Activated gamma-delta T cell treated with Interleukin-2 at 50 U/mL for 16 hours (primary cell): ENCODE data around the gene VPS33B.
"Not testable (repeated sequence)": the region's sequence is repeated elsewhere in the genome, so short reads cannot be mapped to it uniquely, and the experiment has no call there.

Experiments
- DNase-seq: peaks from one replicate; pipeline ENCODE4 v3.0.0-alpha.2; 2020

Gene VPS33B

DNA sequence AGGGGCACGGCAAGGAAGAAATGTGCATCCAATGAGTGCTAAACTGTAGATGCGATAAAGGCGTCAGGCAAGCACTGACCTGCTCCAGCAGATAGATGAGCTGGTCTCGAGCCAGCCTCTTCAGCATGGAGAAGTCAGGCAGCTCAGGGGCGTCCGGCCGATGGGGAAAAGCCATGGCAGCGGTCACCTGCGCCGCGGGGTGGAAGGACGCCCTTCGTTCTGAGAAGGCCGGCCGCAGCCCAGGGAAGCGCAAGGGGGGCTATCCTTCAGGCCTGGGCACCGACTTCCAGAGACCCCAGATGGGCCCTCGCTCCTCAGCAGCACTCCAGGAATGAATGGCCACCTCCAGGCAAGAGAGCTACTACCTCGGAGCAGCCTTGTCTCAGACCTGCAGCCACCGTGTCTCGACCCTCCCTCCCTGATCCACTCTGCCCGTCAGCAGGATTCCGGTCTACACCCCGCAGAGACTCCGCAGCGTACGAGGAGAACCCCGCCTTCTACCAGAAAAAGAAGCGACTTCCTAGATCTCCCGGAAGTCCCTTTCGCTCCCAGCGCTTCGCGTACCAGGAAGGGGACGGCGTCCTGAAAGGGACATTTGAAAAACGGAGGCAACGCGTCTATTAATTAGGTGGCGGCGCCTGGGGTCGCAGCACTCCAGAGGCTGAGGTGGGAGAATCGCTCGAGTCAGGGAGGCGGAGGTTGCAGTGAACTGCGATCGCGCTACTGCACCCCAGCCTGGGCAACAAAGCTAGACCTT is at the start of gene VPS33B:
VPS33B (minus strand) TSS at position 520 of the 757 bp plus-strand sequence; CDS start at position 175, 345 bp downstream.
- DNase-seq = peak; percentile 68

DNA sequence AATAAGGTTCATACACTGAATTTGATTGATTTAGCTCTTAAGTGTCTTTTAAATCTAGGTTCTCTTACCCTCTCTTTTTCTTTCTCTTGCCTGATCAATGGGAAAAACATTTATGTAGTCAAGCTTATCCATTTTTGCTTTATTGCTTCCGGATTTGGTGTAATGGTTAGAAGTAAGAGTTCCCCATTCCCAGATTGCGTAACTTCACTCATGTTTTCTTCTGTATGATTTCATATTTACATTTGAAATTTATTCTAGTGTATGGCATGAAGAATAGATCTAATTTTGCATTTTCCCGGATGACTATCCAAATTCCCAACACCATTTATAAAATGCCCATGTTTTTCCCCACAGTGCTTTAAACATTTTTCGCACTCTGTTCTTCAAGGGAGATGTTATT is 49.8 kb upstream of the VPS33B start:
- no peak for DNase-seq

DNA sequence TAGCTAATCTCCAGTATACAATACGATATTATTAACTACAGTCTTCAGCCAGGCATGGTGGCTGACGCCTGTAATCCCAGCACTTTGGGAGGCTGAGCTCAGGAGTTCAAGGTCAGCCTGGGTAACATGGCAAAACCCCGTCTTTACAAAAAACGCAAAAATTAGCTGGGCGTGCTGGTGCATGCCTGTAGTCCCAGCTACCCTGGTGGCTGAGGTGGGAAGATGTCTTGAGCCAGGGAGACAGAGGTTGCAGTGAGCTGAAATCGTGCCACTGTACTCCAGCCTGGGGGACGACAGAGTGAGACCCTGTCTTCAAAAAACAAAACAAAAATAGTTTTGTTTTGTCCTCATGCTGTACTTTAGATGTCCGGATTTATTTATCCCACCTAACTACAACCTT is 48.5 kb upstream of the VPS33B start:
- DNase-seq = no peak

DNA sequence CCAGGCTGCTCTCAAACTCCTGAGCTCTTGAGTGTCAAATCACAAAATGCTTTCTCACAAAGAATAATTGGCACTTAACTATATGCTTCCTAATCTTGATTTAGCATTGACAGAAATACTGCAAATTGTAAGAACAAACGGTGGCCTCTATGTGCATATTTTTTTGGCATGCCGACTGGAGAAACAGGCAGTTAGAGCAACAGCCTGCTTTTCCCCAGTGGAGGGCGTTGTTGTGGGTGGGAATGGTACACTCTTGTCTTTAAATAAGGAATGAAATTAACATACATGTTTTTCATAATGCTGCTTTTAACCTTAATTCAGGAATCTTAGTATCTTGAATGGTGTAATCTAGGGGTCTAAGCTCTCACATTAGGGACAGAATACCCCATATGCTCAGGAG is 46.6 kb upstream of the VPS33B start:
- no peak for DNase-seq

DNA sequence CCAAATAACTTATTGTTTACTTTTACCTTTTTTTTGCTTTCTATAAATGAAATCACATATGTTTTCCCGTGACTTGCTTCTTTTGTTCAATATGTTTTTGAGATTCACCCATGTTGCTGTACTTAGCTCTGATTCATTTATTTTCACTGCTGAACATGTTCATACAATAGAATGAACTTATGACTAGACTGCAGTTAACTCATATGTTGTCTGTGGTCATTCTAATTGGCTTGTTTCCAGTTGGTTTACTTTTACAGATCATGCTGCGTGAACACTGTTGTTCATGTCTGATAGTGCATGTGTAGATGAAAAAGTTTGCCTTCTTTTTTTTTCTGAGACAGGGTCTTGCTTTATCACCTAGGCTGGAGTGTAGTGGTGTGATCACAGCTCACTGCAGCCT is 46.0 kb upstream of the VPS33B start:
- DNase-seq = no peak

DNA sequence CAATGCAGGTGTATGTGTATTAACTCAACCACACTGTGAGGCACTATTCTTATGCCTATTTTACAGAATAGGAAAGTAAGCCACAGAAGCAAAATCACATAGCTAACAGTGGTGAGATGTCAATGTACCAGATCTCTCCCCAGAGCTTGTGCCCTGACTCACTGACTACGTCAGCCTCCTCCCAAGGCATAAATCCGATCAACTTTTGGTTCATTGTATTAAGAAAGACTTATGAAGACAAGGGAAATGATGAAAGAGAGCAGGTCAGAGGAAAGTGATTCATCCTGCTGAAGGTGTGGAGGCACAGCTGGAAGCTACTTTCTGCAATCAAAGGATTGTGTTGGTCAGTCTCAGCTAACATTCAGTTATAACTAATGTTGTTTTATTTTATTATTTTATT is 44.6 kb upstream of the VPS33B start:
- DNase-seq = no peak

DNA sequence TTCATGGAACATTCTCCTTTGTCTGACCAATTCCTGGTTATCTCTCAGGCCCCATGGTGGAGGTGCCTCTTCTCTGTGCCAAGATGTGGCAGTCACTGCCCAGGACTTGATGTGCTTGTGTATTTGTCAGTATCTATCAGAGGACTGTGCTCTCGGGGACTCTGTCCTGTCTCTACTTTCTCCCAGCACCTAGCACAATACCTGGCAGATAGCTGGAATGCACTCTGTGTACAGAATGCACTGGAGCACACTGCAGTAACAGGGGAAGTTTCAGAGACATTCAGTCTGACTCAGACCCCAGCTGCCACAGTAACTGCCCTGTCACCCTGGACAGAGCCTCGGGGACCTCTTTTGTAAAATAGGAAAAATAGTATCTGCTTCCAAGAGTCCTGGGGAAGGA is 43.1 kb upstream of the VPS33B start:
- DNase-seq = no peak

DNA sequence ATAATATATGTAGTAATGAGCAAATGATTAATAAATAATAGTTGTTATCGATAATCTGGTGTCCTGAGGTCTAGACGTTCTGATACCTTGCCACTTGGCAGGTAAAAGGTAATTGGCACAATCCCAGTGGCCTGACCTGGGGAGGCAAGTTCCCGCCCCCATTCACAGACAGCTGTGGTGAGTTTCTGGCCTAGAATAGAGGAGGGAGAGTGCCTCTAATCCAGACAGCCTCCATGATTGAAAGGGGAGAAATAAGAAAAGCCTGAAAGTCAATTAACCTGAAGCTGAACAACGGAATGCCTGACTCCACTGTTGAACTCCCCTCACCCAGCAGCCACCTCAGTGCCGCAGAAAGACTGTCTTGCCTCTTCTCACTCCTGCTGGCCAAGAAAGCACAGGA is 39.6 kb upstream of the VPS33B start:
- no peak for DNase-seq

DNA sequence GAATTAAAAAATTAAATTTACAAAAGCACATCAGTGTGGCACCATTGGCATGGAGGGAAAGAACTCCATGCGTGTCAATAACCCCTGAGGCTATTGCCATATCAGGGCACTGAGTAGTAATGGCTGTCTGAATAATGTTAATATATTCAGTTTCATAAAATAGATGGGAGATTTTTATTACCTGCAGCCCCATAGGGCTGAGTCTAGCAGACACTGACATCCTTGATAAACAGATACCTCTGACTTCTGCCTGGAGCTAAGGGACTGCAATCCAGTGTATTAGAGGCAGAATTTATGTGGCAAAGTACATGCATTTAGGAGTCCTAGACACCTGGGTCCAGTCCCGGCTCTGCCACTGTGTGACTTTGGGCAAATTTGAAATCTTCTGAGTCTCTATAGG is 38.8 kb upstream of the VPS33B start:
- no peak for DNase-seq

DNA sequence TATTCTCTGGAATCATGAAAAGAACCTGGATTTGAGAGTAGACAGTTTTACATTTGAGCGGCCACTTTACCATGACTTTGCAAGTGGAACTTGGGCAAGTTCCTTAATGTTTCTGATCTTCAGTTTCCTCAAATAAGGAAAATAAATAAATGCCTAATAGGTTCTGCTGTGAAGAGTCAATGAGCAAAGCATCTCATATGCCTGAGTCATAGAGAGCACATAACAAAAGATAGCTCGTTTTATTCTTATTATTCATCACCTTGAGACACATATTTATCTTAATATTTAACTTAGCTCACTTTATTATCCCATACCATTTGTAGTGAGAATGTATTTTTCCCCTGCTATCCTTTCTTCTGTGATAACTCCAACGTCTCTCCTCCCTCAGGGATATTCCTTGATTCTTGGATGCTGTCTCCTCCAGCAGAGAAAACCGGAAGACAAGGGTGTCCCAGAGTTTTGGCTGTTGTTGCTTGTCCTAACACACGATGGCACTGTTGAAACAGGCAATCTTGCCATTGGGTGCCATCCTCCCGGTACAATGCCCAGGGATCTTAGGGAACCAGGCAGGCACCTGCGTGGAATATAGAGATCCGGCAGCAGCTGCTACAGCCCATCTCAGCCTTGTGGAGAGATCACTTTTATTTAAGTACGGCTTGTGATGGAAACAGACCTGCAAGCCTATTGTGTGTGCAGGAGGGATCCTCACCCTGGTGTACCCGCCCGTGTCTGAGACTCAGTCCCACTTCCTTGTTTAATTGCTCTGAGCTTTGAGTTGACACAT is 33.3 kb upstream of the VPS33B start:
- DNase-seq = no peak

DNA sequence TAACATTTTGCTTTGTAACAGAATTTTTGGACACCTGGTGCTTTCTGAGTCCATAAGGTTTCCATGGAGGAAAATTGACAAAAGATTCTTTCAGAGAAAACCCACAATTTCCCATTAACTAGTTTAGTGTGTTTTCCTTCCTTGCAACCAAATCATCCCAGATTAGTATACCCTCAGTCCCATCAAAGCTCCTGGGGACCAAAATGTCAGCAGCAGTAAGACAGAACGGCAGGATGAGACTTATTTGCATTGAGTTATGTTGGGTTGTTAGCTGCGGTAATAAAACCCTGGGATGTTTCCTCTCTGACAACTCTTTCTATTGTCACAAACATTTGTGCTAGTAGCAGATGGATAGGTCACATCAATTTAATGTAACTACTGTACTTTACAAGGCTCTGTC is 32.4 kb upstream of the VPS33B start:
- no peak for DNase-seq

DNA sequence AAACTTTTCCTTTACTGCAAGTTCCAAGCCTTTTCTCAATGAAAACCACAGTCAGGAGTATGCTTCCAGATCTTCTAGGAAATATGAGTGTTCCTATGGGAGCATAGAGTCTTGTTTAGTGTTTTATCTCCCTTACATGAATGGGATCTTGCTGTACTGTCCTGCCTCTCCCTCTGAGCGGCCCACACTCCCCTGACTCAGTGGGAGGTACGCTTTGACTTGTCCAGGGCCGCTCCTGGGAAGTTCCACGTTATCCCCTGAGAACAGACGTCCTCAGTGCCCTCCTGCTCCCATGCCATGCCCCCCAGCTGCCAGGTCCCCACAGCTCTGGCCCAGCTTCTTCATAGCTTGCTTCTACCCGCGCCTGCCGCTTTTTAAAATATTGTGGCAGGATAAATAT is 28.9 kb upstream of the VPS33B start:
- DNase-seq = no peak

DNA sequence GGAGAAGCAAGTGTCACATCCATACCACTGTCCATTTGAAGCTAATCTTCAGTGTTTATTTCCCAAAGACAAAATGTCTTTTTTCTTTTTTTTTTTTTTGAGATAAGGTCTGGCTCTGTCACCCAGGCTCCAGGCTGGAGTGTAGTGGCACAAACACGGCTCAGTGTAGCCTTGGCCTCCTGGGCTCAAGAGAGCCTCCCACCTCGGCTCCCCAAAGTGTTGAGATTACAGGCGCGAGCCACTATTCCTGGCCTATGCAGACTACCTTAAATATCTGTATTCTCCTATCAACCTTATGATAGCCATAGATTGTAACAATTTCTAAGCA is 27.7 kb upstream of the VPS33B start:
- DNase-seq = no peak

DNA sequence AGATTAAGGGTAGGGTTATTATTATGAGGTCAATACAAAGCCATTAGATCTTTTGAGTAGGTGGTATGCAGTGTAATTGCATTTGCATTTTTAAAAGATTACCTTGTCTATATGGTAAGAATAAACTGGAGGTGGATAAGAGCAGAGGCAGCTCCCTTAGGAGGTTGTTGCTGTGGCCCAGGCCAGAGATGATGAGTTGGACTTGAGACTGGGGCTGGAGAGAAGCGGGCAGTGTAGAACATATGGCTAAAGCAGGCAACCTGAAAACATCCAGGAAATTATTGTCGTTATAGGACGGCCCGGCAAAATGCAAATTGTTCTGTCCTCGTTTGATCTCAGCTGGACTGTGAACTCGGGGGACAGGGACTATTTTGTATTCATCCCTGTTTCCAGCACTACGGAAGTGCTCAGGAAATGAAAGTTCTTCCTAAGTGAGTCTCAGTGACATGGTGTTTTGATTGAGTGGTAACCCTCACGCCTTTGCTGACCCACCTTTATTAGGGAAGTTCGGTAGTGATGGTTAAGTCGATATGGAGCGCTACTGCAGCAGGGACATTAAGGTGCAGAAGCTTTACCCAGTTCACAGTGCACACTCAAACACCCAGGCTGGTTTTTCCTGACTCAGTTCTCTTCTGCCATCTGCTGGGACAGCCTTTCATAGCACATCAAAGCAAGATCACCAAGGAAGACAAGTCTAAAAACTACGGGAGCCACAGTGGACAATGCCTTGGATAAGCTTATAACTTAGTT is 27.2 kb upstream of the VPS33B start:
- DNase-seq = no peak

DNA sequence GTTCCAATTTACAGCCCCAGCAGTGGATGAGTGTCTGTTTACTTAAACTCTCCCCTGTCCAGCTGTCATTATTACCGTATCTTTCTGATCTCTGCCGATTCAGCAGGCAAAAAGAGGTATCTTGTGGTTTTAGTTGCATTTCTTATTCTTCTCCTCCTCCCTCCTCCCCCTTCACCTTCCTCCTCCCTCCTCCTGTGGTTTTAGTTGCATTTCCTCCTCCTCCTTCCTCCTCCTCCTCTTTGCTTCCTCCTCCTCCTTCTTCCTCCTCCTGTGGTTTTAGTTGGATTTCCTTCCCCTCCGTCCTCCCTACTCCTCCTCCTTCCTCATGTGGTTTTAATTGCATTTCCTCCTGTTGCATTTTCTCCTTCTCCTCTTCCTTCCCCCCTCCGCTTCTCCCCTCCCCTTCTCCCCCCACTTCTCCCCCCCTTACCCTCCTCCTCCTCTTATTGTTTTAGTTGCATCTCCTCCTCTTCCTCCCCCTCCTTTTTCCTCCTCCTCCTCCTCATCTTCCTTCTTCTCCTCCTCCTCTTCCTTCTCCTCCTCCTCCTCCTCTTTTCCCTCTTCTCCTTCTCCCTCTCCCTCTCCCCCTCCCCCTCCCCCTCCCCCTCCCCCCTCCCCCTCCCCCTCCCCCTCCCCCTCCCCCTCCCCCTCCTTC is 25.3 kb upstream of the VPS33B start:
- DNase-seq = no peak

DNA sequence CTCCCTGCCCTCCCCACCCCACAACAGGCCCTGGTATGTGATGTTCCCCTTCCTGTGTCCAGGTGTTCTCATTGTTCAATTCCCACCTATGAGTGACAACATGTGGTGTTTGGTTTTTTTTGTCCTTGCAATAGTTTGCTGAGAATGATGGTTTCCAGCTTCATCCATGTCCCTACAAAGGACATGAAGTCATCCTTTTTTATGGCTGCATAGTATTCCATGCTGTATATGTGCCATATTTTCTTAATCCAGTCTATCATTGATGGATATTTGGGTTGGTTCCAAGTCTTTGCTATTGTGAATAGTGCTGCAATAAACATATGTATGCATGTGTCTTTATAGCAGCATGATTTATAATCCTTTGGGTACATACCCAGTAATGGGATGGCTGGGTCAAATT is 23.7 kb upstream of the VPS33B start:
- not testable (repeated sequence) for DNase-seq

DNA sequence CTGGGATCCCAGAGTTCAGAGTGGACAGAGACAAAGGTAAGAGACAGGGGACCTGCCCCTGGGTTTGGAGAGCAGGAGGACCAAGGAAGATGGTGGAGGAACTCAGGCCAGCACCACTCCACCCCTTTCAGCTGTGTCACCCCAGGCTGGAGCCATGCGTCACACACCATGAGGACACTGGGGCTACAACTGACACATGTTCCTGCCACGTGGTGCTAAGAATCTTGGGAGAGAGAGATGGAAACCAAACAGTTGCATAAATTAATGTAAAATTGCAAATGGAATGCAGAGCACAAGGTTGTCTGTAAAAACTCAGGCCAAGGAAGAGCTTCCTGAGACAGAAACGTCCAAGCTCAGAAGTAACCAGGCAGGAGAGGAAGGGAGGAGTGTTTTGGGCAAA is 22.7 kb upstream of the VPS33B start:
- no peak for DNase-seq

DNA sequence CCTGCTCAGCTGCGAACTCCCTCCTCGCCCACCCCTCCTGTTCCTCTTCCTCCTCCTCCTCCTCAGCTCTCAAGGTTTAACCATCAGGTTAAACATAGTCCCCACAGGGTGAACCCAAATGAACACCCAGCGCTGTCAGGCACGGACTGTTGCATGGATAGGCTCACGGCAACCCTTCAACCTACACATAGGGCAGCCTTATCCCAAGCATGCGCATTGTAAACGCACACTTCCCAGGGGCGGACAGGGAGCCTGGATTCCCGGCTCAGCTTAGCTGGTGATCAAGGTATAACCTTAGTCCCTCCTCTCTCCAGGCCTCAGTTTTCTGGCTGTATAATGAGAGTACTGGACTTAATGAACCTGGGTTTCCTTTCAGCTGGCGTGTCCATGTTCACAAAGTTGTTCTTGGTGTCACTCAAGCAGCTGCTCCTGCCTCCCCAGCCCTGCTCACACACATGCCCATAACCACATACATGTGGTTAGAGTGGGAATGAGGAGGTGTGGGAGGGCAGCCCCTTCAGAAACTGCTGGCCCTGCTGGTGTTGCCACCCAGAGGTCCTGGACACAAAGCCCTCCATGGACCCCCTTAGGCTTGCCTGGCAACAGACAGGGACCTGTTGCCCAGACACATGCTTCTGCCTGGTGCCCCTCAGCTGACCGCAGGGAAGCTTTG is 20.9 kb upstream of the VPS33B start:
- no peak for DNase-seq

DNA sequence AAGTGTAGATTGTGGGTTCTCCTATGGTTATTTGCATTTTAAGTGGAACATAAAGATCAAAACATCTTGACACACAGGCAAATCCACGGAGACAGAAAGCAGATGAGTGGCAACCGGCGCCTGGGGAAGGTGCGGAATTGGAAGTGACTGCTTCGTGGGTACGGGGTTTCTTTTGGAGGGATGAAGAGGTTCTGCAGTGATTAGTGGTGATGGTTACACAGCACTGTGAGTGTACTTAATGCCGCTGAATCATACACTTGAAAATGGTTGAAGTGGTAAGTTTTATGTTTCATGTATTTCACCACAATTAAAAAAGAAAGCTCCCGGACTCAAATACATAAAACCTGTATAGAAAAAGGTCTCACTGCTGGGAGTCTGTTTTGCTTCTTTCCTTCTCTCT is 18.5 kb upstream of the VPS33B start:
- no peak for DNase-seq

DNA sequence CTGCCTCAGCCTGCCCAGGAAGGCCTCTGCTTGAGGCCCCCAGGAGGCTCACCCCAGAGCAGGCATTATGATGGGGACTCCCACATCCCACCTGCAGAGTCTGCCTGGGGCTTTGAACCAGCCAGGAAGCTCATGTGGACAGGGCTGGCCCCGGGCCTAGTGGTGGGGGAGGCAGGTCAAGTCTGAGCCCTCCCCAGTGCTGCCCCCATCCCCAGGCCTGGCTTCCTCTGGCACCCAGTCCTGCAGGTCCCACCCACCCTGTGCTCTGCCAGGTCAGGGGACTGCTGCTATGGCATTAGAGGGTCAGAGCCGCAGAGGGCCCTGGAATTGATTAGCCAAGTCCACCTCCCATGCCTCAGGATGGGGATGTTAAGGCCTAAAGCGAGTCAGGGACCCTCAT is 17.6 kb upstream of the VPS33B start:
- DNase-seq = no peak

DNA sequence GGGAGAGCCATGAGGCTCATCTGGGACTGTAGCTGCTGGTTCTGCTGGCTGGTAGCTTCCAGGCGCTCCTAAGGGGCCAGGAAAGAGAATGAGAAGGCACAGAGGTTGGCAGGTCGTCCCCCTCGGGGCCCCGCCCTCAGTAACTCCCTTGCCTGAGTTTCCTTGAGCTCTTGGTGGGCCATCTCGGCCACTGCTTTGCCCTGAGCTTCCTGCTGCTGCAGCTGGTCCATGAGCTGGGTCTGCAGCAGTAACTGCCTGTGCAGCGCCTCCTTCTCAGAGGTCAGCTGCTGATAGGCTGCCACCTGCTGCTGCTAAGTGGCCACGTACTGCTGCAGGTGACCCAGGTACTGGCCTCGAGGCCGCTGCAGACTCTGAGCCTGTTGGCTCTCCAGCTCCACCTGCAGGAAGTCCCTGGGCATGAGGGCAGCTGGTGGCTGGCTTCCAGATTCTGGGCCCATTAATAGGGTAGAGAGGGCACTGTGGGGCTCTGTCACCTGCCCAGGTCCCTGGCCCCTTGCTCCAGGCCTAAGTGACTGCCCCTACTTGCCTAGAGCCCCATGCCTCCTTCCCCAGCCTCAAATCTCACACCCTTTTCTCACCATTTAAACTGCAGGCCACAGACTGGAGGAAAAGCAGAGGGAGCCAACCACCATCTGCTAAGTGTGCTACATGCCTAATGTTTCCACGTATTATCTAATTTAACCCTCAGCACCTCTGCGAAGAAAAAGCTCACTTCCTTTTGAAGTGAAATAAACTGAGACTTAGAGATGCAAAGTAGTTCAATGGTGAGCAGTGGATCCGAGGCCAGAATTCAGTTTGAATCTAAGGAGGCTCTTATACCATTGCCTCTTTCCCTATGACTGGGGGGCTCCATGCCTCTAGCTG is 10.8 kb upstream of the VPS33B start:
- DNase-seq = peak; percentile 45

DNA sequence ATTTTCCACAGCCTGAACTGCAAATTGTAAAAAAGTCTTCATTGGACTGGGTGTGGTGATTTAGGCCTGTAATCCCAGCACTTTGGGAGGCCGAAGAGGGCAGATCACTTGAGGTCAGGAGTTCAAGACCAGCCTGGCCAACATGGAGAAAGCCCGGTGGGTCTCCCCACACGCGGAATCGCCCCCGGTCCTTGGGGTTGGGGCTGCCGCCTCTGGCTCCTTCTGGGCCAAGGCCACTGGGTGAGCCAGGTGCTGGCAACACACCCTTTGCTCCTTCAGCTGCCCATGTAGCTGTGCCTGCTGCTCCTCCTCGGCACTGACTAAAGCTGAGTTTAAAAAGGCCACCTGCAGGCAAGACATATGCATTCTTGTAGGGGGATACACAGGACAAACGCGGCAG is 9.4 kb upstream of the VPS33B start:
- no peak for DNase-seq
